Activated B cell treated with CpG ODN at 0.5 μM for 24 hours (primary cell): Measurements from ENCODE around the gene CLEC20A. TPM values are rescaled to one million over a fixed set of nuclear protein-coding genes. Genes with fewer than 3 reads are reported as not detected.

Experiments
- ATAC-seq: fragments of 200-7000 bp; cut with Tn5 transposase; one replicate; pipeline ENCODE4 v1.10.0; 2021; ENCODE audit warnings: low read depth, mild to moderate bottlenecking, moderate library complexity
- CTCF ChIA-PET: fragments of 350-600 bp; sonication (Branson Sonifier 250); formaldehyde crosslinking; loops from one replicate; lab custom pipeline; 2021; ENCODE audit warnings: antibody characterized with exemption; lab: Charles Lee
- POLR2A ChIA-PET: fragments of 350-600 bp; sonication (Branson Sonifier 250); formaldehyde crosslinking; loops from one replicate; lab custom pipeline; 2021; ENCODE audit warnings: antibody characterized with exemption; lab: Charles Lee
- DNase-seq: peaks from one replicate; pipeline ENCODE4 v3.0.0; 2022
- H3K27ac Mint-ChIP-seq: one replicate; pipeline ENCODE4 v1.8.0; 2020; ENCODE audit warnings: mixed read lengths
- H3K27me3 Mint-ChIP-seq: one replicate; pipeline ENCODE4 v1.8.0; 2021; ENCODE audit warnings: mixed read lengths
- H3K36me3 Mint-ChIP-seq: one replicate; pipeline ENCODE4 v1.8.0; 2021; ENCODE audit warnings: low read depth, mixed read lengths
- H3K4me1 Mint-ChIP-seq: one replicate; pipeline ENCODE4 v1.8.0; 2021; ENCODE audit warnings: mixed read lengths
- H3K4me3 Mint-ChIP-seq: one replicate; pipeline ENCODE4 v1.8.0; 2020; ENCODE audit warnings: mild to moderate bottlenecking, mixed read lengths
- H3K9me3 Mint-ChIP-seq: one replicate; pipeline ENCODE4 v1.8.0; 2020; ENCODE audit warnings: mixed read lengths
- CTCF ChIP-seq: fragments of 200-600 bp; IDR thresholded peaks from one replicate; pipeline ENCODE4 v1.8.0; 2022; ENCODE audit warnings: antibody characterized with exemption, mild to moderate bottlenecking
- intact Hi-C: fragments of 100-400 bp; cut with micrococcal nuclease; formaldehyde crosslinking; loops from one replicate; pipeline ENCODE4 v1.15.1; 2024
- total RNA-seq: library from RNA; stranded (reverse); gene quantifications from 2 replicates; pipeline ENCODE4 v1.2.3, GENCODE V29; 2022

CLEC20A gene
- total RNA-seq, 1 donor from 2014 or later = 1.7 TPM

- Mint-ChIP-seq H3K4me1 (no peaks in the 10 kb centered on the region), H3K27ac (no peak overlapping the region), H3K27me3 (peaks cover 8% of the 10 kb centered on the region), H3K9me3 (no peaks in the 10 kb centered on the region), H3K36me3 (no peaks in the 10 kb centered on the region), H3K4me3 (no peak overlapping the region)
- ChIA-PET CTCF (no interaction called here), POLR2A (no interaction called here)
- ATAC-seq = no peak
- intact Hi-C loops = no loop called here
- no peak for TF ChIP-seq CTCF
- DNase-seq = no peak
Observed at GRCh38 chr1:178470411-178470960, 26.3 kb downstream of the CLEC20A start.

- Mint-ChIP-seq H3K27ac (no peak overlapping the region), H3K36me3 (no peaks in the 10 kb centered on the region), H3K4me1 (no peaks in the 10 kb centered on the region), H3K9me3 (no peaks in the 10 kb centered on the region), H3K4me3 (no peak overlapping the region), H3K27me3 (peaks cover 3% of the 10 kb centered on the region)
- TF ChIP-seq CTCF = no peak
- intact Hi-C loops = no loop called here
- no peak for ATAC-seq
- CTCF ChIA-PET = no interaction called here
- no peak for DNase-seq
- POLR2A ChIA-PET = no interaction called here
Observed at GRCh38 chr1:178467837-178468236, 28.9 kb downstream of the CLEC20A start.

GRCh38 chr1:178465011-178465410 lies 31.8 kb downstream of the CLEC20A start:
- CTCF ChIA-PET = no interaction called here
- H3K9me3 Mint-ChIP-seq = no peaks in the 10 kb centered on the region
- DNase-seq (no peak), ATAC-seq (no peak)
- intact Hi-C loops = no loop called here
- TF ChIP-seq CTCF = no peak
- POLR2A ChIA-PET = interaction anchor here (0.7 kb wide), 1 partner anchor 61 kb away, joined by 3 read pairs; no protein-coding TSS in a partner anchor
- no peaks in the 10 kb centered on the region for H3K4me1 Mint-ChIP-seq
- no peak overlapping the region for H3K27ac Mint-ChIP-seq
- no peak overlapping the region for H3K4me3 Mint-ChIP-seq
- no peaks in the 10 kb centered on the region for H3K27me3 Mint-ChIP-seq
- H3K36me3 Mint-ChIP-seq = no peaks in the 10 kb centered on the region

- no peaks in the 10 kb centered on the region for H3K4me1 Mint-ChIP-seq
- intact Hi-C loops = no loop called here
- no peak overlapping the region for H3K4me3 Mint-ChIP-seq
- POLR2A ChIA-PET = interaction anchor here (0.7 kb wide), 1 partner anchor 60 kb away, joined by 3 read pairs; no protein-coding TSS in a partner anchor
- no peaks in the 10 kb centered on the region for H3K36me3 Mint-ChIP-seq
- no peaks in the 10 kb centered on the region for H3K9me3 Mint-ChIP-seq
- H3K27me3 Mint-ChIP-seq = no peaks in the 10 kb centered on the region
- TF ChIP-seq CTCF = no peak
- ATAC-seq = no peak
- CTCF ChIA-PET = no interaction called here
- no peak for DNase-seq
- no peak overlapping the region for H3K27ac Mint-ChIP-seq
Observed at GRCh38 chr1:178464566-178464965, 32.2 kb downstream of the CLEC20A start.

- no peak overlapping the region for H3K4me3 Mint-ChIP-seq
- H3K36me3 Mint-ChIP-seq = no peaks in the 10 kb centered on the region
- no peak for TF ChIP-seq CTCF
- H3K27me3 Mint-ChIP-seq = no peaks in the 10 kb centered on the region
- POLR2A ChIA-PET = no interaction called here
- DNase-seq (no peak), ATAC-seq (no peak)
- no peaks in the 10 kb centered on the region for H3K9me3 Mint-ChIP-seq
- CTCF ChIA-PET = no interaction called here
- H3K27ac Mint-ChIP-seq = no peak overlapping the region
- intact Hi-C loops = no loop called here
- no peaks in the 10 kb centered on the region for H3K4me1 Mint-ChIP-seq
Observed at GRCh38 chr1:178464141-178464540, 32.6 kb downstream of the CLEC20A start.
